Measurements from ENCODE around the gene POMGNT1. TPM values are rescaled to one million over a fixed set of nuclear protein-coding genes. Genes with fewer than 3 reads are reported as not detected.
A peak's percentile ranks its signal among the peaks of the same experiment; 100 is the strongest.

POMGNT1 gene
- total and polyA plus RNA-seq, 2 of the 13 experiments (the other 11 are each of a cell fraction or from before 2014, with no cell fraction given), result 33.9 to 46.8 TPM

- TF ChIP-seq GRHL1 (CRISPR knock-in tag; conservative IDR thresholded peaks at IDR 0.05) (no peak), ZNF749 (CRISPR knock-in tag; IDR thresholded peaks at IDR 0.05; ENCODE audit: borderline replicate concordance) (0 out of 2 replicates have a peak, but pooled peaks have one; percentile 16), BCL3 (CRISPR knock-in tag; IDR thresholded peaks at IDR 0.05) (no peak), ZBED4 (CRISPR knock-in tag; IDR thresholded peaks at IDR 0.05; ENCODE audit: borderline replicate concordance) (no peak), TFE3 (CRISPR knock-in tag; IDR thresholded peaks at IDR 0.05) (no peak), ZSCAN22 (CRISPR knock-in tag; IDR thresholded peaks at IDR 0.05) (peak; percentile 90), POLR2AphosphoS5 (IDR thresholded peaks at IDR 0.05; ENCODE audit: low read depth, low read length) (peak; percentile 51), ZNF280D (CRISPR knock-in tag; IDR thresholded peaks at IDR 0.05) (no peak; the same call in 1 of the 2 replicates), SP4 (CRISPR knock-in tag; IDR thresholded peaks at IDR 0.05) (0 out of 2 replicates have a peak, but pooled peaks have one; percentile 18), ZBTB33 (CRISPR knock-in tag; IDR thresholded peaks at IDR 0.05) (no peak)
These were observed at the start of gene POMGNT1 (continued) for GRCh38 chr1:46197964-46198811.

Measured in HepG2 (cell line).